Right lobe of liver (tissue), 6 donors: ENCODE data around the gene GRIA3. TPM values are rescaled to one million over a fixed set of nuclear protein-coding genes. Genes with fewer than 3 reads are reported as not detected.

Source experiments
- ATAC-seq, 4 donors: fragments of 200-7000 bp; cut with Tn5 transposase; one replicate each; pipeline ENCODE4 v1.9.1; 2020; ENCODE audit warnings: mild to moderate bottlenecking in 4 of 4, moderate library complexity in 4 of 4
- DNase-seq, 3 donors: peaks; one replicate each; pipeline ENCODE4 v3.0.0-alpha.2; 2020
- H3K27ac ChIP-seq, 3 donors: fragments of 200-600 bp; one replicate each; pipeline ENCODE4 v1.8.0; 2022
- H3K27me3 ChIP-seq, 2 donors: fragments of 200-600 bp; one replicate each; pipeline ENCODE4 v1.8.0; 2022
- H3K36me3 ChIP-seq, 4 donors: fragments of 200-600 bp; sonication (generic) in 1 of 4; one replicate each; pipeline versions ENCODE4 v1.5.1 to v1.8.0; 2017 to 2022; ENCODE audit warnings: control low read depth in 1 of 4
- H3K4me1 ChIP-seq, 4 donors: fragments of 200-600 bp; sonication (generic) in 1 of 4; one replicate each; pipeline versions ENCODE4 v1.5.1 to v1.8.0; 2017 to 2022; ENCODE audit warnings: control low read depth in 1 of 4
- H3K4me3 ChIP-seq, 3 donors: fragments of 200-600 bp; one replicate each; pipeline ENCODE4 v1.8.0; 2022
- H3K9me3 ChIP-seq, 4 donors: fragments of 200-600 bp; sonication (generic) in 1 of 4; one replicate each; pipeline versions ENCODE4 v1.5.1 to v1.8.0; 2017 to 2022; ENCODE audit warnings: control low read depth in 1 of 4
- POLR2A ChIP-seq: fragments of 450-650 bp; IDR thresholded peaks from one replicate; pipeline ENCODE4 v1.6.1; 2017; ENCODE audit warnings: antibody characterized with exemption, mild to moderate bottlenecking
- WGBS: methylation state at CpG from one replicate; pipeline ENCODE4 v1.1.6; 2018; ENCODE audit warnings: low coverage, low lambda C conversion rate; ENCODE audit not compliant: insufficient coverage; ENCODE audit errors: missing lambda C conversion rate; 5-methylcytosine and 5-hydroxymethylcytosine counted together
- intact Hi-C, 2 donors: fragments of 100-400 bp; cut with DNase I; formaldehyde crosslinking; loops; one replicate each; pipeline versions ENCODE4 v1.11.2 to v1.14.1; 2022
- total RNA-seq, 6 experiments: library from RNA; depleted of rRNA in 2 of 6; stranded (reverse); fragments of >200 nt in 2 of 6; fragmentation: NEBNext Ultra II Directional in 3 of 6; extraction: Animal tissue kit (Norgen Biotek cat#: 25700) in 3 of 6; gene quantifications; one replicate each; pipeline versions ENCODE4 v1.1.0 to v1.2.4, GENCODE V29; 2016 to 2023
- TF ChIP-seq, protein P1 (sequence below), 4 donors: fragments of 200-600 bp in 3 of 4; fragments of 450-650 bp in 1 of 4; IDR thresholded peaks; one replicate each; pipeline versions ENCODE4 v1.5.1 to v1.8.0; 2016 to 2022; ENCODE audit warnings: antibody characterized with exemption in 4 of 4, mild to moderate bottlenecking in 2 of 4
- donor health status: DM: no; HTN: yes; CAD: no.
- donor health status: DM: no; HTN: no; CAD: no.
- donor health status: DM: no; HTN: no; CAD: no.
- donor health status: DM: no; HTN: yes; CAD: no.
- donor health status: DM: no; HTN: yes; CAD: no.

Gene GRIA3
- total RNA-seq, 6 experiments from 2014 or later = 0.93 to 6.4 (median 4.1) TPM

DNA sequence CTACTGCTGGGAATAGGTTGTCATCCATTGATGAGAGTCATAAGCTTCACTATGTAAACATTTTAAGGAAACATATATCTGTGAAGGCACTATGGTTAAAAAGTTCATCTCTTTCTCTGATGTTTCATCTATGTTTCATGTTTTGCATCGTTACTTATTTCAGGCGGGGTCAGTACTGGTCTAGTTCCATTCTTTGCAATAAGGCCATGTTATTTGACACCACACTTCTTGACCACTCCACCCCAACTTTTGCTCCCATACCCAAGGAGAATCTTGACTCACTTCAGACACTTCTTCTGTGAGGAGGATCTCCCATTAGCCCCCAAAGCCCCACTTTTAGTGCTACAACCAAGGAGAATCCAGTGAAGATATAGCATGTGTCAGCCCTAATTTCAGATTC is 119.4 kb downstream of the GRIA3 start:
- intact Hi-C loops = no loop called here
- WGBS = 54% methylated on average over 2 of the region's 2 CpGs

DNA sequence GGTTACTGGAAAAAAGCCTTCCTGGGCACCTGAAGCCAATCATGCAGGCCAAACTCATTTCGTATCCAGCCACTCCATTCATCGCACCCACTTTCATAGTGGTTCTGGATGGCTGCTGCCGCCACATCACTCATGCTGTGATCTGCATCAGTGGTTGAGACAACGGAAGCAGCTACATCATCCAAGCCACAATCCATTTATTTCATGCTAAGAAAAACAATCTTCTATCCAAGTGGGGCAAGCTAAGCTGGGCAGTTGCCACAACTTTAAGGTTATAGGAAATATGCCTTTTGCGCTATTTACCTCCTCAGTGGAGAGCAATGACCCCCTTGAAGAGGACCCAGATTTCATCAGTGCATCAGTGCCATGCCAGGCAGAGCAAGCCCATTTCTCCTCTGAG is 124.6 kb downstream of the GRIA3 start:
- intact Hi-C loops = no loop called here
- no peaks in the 10 kb centered on the region for H3K9me3 ChIP-seq
- no peaks in the 10 kb centered on the region for H3K36me3 ChIP-seq
- 59% methylated on average over 3 of the region's 5 CpGs for whole genome bisulfite sequencing
- no peaks in the 10 kb centered on the region for H3K27me3 ChIP-seq
- ATAC-seq (no peak), DNase-seq (no peak)
- H3K4me1 ChIP-seq = no peaks in the 10 kb centered on the region
- TF ChIP-seq POLR2A = no peak
- H3K27ac ChIP-seq = no peak overlapping the region
- no peak overlapping the region for H3K4me3 ChIP-seq

More for the DNA sequence above, 119.4 kb downstream of the GRIA3 start:
- DNase-seq (no peak), ATAC-seq (no peak)
- H3K4me3 ChIP-seq = no peak overlapping the region
- no peak for TF ChIP-seq POLR2A
- TF ChIP-seq, protein P1, sequence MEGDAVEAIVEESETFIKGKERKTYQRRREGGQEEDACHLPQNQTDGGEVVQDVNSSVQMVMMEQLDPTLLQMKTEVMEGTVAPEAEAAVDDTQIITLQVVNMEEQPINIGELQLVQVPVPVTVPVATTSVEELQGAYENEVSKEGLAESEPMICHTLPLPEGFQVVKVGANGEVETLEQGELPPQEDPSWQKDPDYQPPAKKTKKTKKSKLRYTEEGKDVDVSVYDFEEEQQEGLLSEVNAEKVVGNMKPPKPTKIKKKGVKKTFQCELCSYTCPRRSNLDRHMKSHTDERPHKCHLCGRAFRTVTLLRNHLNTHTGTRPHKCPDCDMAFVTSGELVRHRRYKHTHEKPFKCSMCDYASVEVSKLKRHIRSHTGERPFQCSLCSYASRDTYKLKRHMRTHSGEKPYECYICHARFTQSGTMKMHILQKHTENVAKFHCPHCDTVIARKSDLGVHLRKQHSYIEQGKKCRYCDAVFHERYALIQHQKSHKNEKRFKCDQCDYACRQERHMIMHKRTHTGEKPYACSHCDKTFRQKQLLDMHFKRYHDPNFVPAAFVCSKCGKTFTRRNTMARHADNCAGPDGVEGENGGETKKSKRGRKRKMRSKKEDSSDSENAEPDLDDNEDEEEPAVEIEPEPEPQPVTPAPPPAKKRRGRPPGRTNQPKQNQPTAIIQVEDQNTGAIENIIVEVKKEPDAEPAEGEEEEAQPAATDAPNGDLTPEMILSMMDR (IDR thresholded peaks at IDR 0.05) = no peak
- no peak overlapping the region for H3K27ac ChIP-seq
- H3K9me3 ChIP-seq = no peaks in the 10 kb centered on the region
- H3K4me1 ChIP-seq = no peaks in the 10 kb centered on the region
- H3K36me3 ChIP-seq = no peaks in the 10 kb centered on the region
- H3K27me3 ChIP-seq = no peaks in the 10 kb centered on the region

DNA sequence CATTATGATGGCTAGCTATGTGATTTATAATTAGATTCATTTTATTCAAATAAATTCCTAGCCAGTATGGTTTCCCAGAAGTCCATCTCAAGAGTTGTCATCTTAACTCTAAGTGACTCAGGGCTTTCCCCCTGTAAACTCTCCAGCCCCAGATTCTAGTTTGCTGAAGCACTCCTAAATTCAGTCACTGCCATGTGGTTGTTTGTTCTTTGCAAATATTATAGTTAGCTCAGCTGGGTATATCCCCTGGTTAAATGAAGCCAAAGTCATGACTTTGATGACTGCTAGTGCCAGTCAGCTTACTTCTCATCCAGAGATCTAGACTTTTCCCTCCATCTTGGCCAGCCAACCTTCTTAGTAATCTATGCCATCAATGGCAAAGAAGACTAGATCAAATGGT is 126.0 kb downstream of the GRIA3 start:
- H3K4me1 ChIP-seq = no peaks in the 10 kb centered on the region
- H3K27me3 ChIP-seq = no peaks in the 10 kb centered on the region
- intact Hi-C loops = no loop called here
- DNase-seq (no peak), ATAC-seq (peak in 1 of 4 donors; percentile 39)
- H3K36me3 ChIP-seq = no peaks in the 10 kb centered on the region
- TF ChIP-seq, protein P1 (IDR thresholded peaks at IDR 0.05) = no peak
- TF ChIP-seq POLR2A = no peak
- no peaks in the 10 kb centered on the region for H3K9me3 ChIP-seq
- H3K4me3 ChIP-seq = no peak overlapping the region
- no peak overlapping the region for H3K27ac ChIP-seq

DNA sequence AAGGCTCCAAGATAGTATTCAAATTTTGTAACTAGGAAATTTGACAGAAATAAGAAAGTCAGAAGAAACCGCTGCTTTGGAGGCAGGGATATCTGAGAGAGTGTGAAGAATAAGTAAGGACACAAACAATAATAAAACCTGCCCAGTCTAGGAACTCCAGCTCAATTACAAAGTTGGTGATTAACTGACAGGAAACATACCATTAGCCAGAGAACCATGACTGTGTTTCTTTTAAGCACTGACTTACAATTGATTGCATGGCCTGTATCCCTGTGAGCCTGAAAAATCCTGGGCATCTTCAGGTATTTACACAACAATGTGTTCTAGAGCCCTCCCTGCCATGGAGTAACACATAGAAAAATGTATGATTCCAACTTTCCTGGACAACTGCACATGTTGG is 127.4 kb downstream of the GRIA3 start:
- Histone ChIP-seq H3K9me3 (no peaks in the 10 kb centered on the region), H3K27ac (no peak overlapping the region), H3K36me3 (no peaks in the 10 kb centered on the region), H3K27me3 (no peaks in the 10 kb centered on the region), H3K4me3 (no peak overlapping the region), H3K4me1 (no peaks in the 10 kb centered on the region)
- TF ChIP-seq POLR2A = no peak
- TF ChIP-seq, protein P1 (IDR thresholded peaks at IDR 0.05) = no peak
- DNase-seq = no peak
- intact Hi-C loops = no loop called here
- no peak for ATAC-seq
- WGBS = 50% methylated on average over 1 of the region's 1 CpG

DNA sequence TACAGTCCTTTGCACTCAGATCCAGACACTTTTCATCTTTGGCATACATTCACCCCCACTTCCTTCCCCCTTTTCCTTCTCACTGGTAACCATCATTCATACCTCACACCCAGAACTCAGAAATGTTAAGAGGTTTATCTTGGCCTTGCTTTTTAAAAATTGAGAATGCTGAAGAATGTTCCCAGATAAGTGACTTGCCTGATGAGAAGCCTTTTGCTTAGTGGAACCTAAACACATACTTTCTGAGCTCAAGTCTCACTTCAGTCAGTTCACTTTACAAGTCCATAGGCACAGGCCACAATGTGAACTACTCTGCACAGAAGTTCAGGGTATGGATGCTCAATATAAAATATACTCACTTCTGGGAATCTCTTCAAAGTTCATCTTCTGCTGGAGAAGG is 129.4 kb downstream of the GRIA3 start:
- Histone ChIP-seq H3K4me3 (no peak overlapping the region), H3K9me3 (no peaks in the 10 kb centered on the region), H3K27me3 (no peaks in the 10 kb centered on the region), H3K36me3 (no peaks in the 10 kb centered on the region), H3K4me1 (no peaks in the 10 kb centered on the region), H3K27ac (no peak overlapping the region)
- TF ChIP-seq POLR2A = no peak
- TF ChIP-seq, protein P1 (IDR thresholded peaks at IDR 0.05) = no peak
- no peak for ATAC-seq
- intact Hi-C loops = no loop called here
- no peak for DNase-seq
